GM19395 (cell line): ENCODE results near the gene GTF2I.
"Not testable (repeated sequence)": the region's sequence is repeated elsewhere in the genome, so short reads cannot be mapped to it uniquely, and the experiment has no call there.

Experiments used
- ATAC-seq: cut with Tn5 transposase; IDR thresholded peaks from one replicate; pipeline ENCODE4 v1.9.1; 2021; ENCODE audit warnings: mild to moderate bottlenecking, moderate library complexity; ENCODE audit not compliant: unreplicated experiment

GTF2I gene

DNA sequence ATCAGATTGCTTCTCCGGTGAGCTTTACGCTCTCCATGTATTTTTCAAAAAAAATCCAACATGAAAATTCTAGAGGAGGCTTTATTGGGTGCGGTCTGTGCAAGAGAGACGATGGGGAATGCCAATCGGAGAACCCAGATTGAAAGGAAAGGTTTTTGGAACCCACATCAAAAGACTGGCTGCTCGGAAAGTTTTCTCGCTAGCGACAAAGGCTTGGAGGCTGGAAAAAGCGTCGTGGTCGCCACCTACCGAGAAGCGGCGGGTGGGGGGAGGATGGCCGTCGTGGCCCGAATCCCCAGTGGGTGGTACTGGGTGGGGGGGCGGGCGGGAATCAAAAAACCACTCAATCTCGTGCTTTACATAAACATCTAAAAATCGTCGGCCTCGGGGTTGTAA is 1.1 kb upstream of the GTF2I start:
- ATAC-seq = no peak

DNA sequence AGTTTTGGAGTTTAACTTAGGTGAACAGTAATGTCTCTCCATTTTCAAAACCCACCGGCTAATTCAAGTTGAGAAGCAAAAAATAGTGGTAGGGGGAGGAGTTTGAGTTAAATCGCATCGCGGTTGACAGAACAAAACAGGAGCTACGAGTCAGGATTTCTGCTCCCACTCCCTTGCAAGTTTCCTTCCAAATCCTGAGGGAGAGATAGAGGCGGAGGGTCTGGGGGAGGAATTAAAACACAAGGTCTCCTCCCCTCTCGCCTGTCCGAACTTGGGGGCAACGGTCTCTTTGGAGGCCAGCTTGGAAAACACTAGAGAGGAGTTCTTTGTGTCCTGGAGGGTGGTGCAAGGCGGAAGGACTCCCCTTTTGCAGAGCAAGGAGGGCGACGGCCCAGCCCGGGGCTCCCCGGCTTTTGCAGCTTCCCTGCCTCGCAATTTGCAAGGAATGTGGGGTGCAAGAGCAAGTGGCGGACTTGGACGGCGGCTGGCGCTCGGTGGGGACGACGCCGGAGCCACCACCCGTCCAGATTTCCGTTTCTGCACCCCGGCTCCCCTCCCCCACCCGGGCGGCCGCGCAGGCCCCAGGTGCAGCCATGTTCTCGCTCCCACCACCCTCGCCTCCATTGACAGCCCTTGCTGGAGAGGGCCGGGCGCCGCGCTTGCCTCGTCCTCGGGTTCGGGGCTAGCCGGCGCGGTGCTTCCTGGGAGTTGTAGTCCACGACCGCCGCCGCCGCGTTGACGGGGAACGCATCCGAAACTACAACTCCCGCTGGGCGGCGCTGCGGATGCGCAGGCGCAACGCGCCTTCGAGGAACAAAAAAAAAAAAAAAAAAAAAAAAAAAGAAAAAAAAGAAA is 454 bp upstream of the GTF2I start:
- ATAC-seq = peak; percentile 67

DNA sequence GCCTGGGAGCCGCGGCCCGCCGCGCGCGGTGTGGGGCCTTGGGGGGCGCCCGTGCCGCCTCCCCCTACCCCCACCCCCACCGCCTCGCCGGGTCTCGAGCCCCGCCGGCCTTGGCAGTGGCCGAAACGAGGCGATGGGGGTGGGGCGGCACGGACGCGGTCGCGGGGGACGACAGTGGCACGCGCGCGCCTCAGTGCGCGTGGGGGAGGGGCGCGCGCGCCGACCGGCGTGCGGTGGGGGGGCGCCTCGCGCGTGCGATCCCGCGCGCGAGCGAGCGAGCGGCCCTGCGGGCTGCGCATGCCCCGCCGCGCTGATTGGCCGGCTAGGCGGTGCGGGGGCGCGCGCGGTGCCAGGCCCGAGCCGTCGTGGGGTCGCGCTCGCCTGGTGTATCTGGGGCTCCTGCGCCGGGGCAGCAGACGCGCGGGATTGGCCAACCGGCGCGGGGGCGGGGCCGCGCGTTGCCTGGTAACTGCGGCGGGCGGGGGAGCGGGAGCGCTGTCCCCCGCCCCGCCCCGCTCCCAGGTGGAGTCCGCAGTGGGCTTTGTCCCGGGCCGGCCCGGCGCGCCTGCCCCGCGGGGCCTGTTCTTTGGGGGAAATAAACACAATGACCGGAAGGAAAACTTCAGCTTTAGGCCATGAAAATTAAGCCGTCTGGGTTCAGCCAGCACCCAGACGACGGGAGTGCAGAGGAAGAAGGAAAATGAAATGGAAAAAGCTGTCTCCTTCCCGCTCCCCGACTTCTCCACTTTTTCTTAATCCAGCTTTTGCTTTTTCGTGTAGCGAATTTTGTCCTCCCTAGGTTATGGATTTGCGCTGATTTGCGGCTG is 873 bp downstream of the GTF2I start:
- ATAC-seq = peak; percentile 46

DNA sequence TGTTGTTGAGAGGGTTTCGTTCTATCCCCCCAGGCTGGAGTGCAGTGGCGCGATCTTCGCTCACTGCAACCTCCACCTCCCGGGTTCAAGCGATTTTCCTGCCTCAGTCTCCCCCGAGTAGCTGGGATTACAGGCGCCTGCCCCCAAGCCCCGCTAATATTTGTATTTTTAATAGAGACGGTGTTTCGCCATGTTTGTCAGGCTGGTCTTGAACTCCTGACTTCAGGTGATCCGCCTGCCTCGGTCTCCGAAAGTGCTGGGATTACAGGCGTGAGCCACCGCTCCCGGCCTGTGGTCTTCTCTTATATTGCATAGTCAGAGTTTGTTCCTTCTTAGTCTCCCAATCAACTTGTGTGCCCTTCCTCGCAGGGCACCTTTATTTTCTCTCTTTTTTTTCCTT is 2.7 kb downstream of the GTF2I start:
- ATAC-seq = not testable (repeated sequence)

DNA sequence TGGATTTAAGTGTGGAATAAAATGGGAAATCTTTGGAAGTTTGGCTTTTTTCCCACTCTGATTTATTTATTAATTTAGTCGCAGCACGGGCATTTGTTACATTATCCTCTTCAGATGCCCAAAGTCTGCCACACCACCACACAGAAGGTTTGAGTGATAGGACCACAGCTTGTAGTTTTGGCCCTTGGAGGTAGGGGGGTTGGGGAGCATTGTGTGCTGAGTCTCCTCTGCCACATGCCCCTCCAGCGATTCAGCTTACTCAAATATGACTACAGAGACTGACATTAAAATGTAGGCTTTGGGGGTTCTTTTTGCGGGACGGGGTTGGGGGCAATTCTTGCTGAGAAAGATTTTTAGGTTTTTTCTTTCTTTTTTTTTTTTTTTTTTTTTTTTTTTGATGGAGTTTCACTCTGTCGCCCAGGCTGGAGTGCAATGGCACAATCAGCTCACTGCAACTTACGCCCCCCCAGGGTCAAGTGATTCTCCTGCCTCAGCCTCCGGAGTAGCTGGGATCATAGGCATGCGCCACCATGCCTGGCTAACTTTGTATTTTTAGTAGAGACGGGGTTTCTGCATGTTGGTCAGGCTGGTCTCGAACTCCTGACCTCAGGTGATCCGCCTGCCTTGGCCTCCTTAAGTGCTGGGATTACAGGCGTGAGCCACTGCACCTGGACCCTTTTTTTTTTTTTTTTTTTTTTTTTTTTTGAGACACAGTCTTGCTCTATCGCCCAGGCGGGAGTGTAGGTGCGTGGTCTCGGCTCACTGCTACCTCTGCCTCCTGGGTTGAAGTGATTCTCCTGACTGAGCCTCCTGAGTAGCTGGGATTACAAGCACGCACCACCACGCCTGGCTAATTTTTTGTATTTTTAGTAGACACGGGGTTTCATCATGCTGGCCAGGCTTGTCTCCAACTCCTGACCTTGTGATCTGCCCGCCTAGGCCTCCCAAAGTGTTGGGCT is 4.6 kb downstream of the GTF2I start:
- ATAC-seq = not testable (repeated sequence)

DNA sequence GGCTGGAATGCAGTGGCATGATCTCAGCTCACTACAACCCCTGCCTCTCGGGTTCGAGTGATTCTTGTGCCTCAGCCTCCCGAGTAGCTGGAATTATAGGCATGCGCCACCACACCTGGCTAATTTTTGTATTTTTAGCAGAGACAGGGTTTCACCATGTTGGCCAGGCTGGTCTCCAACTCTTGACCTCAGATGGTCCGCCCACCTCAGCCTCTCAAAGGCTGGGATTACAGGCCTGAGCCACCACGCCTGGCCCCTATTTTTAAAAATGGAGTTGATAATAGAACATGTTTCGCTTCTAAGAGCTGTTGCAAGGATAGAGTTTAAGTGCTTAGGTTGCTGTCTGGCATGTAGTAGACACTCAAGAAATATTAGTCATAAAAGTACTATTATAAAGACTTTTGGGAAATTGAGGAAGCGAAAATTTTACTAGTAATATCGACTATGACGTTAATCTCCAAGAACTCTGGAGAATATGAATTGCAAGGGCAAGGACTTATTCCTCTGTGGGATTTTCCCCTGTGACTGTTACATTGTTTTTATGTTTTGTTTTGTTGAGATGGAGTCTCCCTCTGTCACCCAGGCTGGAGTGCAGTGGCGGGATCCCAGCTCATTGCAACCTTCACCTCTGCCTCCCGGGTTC is 7.9 kb downstream of the GTF2I start:
- no peak for ATAC-seq

DNA sequence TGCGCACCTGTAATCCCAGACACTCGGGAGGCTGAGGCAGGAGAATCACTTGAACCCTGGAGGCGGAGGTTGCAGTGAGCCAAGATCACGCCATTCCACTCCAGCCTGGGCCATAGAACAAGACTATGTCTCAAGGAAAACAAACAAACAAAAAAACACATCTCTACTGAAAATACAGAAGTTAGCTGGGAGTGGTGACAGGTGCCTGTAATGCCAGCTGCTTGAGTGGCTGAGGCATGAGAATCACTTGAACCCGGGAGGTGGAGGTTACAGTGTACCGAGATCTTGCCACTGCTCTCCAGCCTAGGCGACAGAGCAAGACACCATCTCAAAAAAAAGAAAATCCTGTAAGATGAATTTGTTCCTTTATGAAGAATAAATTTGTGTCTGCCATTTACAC is 9.5 kb downstream of the GTF2I start:
- ATAC-seq = not testable (repeated sequence)

DNA sequence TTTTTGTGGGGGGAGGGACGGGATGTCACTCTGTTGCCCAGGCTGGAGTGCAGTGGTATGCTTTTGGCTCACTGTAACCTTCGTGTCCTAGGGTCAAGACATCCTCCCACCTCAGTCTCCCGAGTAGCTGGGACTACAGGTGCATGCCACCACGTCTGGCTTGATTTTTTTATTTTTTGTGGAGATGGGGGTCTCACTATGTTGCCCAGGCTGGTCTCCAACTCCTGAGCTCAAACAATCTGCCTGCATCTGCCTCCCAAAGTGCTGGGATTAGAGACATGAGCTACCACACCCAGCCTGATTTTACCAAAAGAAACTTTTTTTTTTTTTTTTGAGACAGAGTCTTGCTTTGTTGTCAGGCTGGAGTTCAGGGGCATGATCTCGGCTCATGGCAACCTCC is 10.0 kb downstream of the GTF2I start:
- not testable (repeated sequence) for ATAC-seq

DNA sequence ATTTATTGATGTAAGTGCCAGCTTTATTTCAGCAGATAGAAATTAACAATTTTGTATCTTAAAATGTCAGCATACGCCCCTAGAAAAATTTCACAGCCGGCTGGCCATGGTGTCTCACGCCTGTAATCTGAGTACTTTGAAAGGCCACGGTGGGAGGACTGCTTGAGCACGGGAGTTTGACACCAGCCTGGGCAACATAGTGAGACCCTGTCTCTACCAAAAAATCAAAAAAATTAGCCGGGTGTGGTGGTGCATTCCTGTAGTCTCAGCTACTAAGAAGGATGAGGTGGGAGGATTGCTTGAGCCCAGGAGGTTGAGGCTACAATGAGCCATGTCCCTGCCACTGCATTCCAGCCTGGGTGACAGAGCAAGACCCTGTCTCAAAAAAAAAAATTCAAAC is 14.1 kb downstream of the GTF2I start:
- no peak for ATAC-seq

DNA sequence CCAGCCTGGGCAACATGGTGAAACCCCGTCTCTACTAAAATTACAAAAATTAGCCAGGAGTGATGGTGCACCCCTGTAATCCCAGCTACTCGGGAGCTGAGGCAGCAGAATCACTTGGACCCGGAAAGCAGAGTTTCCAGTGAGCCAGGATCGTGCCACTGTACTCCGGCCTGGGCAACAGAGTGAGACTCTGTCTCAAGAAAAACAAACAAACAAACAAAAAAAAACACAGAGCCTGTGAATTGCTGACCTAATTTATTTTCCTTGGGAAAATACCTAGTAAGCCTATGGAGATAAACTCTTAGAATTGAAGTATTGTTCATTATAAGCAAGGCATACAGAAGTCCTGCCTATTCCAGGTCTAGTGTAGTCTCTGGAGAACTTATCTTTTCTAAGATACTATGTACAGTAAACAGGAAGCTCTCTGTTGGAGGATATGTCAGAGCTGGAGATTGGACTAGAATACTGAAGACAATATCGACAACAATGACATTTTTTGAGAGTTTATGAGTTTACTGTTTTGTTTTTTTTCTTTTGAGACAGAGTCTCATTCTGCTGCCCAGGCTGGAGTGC is 14.9 kb downstream of the GTF2I start:
- no peak for ATAC-seq

DNA sequence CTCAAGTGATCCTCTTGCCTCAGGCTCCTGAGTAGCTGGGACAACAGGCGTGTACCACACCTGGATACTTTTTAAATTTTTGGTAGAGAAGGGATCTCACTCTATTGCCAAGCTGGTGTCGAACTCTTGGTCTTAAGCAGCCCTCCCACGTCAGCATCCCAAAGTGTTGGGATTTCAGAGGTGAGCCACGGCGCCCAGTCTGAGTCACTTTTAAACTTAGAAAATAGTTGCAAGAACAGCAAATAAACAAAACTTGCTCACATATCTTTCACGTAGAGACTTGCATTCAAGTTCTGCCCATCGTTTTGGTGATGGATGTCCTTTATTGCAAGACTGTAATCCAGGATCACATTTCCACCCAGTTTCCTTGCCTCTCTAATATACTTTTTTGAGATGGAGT is 16.6 kb downstream of the GTF2I start:
- no peak for ATAC-seq

DNA sequence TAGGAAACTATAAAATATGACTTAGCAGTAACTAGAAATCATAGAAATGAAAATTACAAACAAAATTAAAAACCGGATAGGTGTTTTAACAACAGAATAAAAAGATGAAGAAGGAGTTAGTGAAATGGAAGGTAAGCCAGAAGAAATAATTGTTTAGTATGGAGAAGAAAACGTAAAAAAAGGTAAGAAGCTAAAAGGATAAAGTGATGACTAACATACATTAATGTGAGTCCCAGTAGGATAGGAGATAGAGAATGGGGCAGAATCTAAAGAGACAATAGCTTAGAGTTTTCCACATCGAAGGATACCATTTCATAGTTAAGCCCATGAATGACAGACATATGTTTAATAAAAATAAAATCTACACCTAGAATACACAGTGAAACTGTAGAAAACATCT is 25.3 kb downstream of the GTF2I start:
- ATAC-seq = no peak

DNA sequence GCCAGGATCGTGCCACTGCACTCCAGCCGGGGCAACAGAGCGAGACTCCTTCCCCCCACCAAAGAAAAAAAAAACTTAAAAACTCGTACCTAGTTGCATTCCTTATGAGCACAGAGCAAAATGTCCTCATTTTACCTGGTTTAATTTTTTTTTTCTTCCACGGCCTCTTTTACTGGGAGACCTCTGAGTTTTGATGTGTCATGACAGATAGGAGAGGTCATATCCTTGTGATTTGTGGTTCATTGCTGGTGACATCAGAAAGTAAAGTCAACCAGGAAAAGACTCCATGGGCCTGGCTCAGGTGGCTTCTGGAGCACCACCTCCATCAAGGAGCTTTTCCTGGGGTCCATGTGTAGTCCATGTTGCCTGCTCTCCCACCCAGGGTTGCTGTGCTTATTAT is 26.3 kb downstream of the GTF2I start:
- no peak for ATAC-seq

DNA sequence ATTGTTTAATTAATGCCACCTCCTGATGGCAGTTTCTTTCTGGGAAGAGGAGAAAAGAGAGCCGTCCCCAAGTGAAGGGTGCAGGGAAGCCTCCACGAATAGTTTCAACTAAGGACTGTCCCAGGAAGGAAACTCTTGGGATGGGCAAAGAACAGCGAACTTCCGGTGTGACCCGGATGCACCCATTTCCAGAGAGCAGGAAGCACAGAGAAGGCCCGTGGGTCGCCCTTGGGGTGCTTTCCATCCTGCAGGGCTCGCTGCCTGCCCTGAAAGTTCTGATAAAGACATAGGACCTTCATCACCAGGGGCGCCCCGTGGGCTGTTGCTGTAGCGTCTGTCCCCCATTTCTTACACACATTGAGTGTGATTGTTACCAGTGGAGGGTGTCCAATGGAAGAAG is 27.0 kb downstream of the GTF2I start:
- ATAC-seq = no peak

DNA sequence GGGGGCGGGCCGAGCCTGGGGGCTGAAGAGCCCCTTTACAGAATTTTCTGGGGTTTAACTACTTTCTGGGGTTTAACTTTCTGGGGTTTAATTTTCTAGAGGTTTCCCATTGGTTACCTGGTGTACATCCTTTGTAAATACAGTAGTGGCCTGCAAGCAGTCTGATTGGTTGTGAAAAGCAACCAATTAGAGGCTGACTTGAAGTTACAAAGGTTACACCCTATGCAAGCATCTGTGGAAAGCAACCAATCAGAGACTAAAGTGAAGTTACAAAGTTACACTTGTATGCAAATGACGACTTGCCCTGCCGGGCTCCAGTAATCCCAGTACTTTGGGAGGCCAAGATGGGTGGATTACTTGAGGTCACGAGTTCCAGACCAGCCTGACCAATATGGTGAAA is 27.4 kb downstream of the GTF2I start:
- ATAC-seq = no peak

DNA sequence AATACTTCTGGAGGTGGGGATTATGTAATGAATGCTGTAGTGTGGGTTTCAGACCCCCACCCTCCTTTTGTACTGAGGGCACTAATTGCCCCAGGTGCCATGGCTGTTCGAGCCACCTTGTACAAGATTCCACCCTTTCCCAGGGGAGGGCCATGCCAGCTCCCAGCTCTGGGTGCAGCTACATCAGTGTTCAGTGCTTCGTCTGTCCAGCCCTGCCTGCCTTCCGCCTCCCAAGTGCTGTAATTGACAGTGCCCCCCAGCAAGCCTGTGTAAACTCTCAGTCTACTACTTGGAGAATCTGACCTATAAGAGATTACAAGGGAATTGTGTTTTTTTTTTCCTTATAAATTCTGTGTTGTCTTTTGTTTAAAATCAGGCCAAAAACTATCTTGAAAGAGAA is 33.0 kb downstream of the GTF2I start:
- no peak for ATAC-seq

DNA sequence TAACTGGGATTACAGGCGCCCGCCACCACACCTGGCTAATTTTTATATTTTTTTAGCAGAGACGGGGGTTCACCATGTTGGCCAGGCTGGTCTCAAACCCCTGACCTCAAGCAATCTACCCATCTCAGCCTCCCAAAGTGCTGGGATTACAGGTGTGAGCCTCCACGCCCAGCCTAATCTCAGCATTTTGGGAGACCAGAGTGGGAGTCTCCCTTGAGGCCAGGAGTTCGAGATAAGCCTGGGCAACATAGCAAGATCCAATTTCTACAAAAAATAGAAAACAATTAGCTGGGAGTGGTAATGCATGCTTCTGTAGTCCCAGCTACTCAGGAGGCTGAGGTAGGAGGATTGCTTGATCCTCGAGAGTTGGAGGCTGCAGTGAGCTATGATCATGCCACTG is 46.9 kb downstream of the GTF2I start:
- ATAC-seq = not testable (repeated sequence)

DNA sequence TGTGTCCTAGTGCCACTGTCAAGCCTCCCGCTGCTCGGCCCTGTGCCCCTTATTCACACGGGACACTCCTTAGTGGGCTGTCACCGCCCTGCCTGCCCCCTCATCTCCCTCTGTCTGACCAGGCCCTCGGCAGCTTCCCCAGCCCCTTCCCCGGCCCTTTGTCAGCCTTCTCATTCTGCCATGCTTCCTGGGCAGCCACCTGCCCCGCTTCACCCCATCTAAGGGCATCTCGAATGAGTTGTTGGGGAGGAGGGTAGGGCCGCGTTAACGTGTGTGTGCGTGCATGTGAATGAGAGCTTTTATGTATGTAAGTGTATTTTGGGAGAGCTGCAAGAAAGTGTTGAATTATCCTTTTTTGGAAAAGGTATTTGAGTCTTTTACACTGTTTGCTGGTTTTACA is 49.7 kb downstream of the GTF2I start:
- ATAC-seq = no peak

DNA sequence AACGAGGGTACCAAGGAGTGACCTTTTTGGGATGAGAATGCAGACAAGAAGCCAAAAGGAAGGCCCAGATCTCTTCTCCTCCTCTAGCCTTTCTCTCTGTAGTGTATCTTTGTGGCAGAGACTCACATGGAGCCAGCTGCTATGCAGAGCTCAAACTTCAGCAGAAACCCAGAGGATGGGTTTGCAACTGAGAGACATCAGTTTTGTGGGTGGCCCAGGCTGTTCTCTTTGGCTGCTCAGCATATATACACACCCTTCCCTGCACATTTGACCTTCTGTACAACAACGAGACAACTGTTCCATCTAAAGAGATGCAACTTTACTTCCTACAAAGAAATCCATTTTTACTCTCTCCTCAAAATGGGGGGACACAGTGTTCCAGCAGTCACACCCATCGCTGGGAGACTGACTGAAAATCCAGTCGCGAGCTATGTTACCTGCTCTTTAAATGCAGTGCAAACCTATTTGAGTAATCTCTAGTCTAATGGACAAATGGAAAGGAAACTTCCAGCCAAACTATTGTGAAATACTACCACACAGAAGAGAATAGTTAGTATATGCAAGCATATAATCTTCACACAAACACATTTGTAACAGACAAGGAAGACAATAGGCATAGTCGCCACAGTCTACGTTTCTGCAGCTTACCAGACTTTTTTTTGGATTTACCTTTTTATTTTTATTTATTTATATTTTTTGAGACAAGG is 51.2 kb downstream of the GTF2I start:
- no peak for ATAC-seq
